ENCODE data around the gene THUMPD3. TPM values are rescaled to one million over a fixed set of nuclear protein-coding genes. Genes with fewer than 3 reads are reported as not detected.

THUMPD3 gene
- total and polyA plus RNA-seq, 2 of the 4 experiments (the other 2 are of a cell fraction) = 28.2 to 43.9 TPM

DNA sequence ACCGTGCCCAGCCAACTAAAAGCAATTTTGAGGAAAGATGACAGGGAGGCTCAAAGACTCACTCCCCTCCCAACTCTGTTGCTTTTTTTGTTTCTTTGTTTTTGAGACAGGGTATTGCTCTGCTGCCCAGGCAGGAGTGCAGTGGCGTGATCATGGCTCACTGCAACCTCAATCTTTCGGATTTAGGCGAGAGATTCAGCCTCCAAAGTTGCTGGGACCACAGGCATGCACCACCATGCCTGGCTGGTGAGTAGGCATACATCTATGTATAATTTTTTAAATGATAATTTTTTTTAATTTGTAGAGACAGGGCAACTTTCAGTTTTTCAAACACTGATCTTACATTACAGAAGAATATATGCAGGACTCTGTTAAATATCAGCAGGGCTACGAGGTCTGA lies 15.8 kb upstream of the THUMPD3 start:
- peak overlapping the region; percentile 41 for H2BK5ac ChIP-seq (ENCODE audit: low read depth, low read length, poor library complexity, severe bottlenecking)
- H3K27me3 ChIP-seq (ENCODE audit: control insufficient read depth, insufficient read depth, low read length) = no peaks in the 10 kb centered on the region
- peaks cover 10% of the 10 kb centered on the region for H3K9me1 ChIP-seq (ENCODE audit: insufficient read depth, low read length)
- H2AK9ac ChIP-seq (replicated peaks; ENCODE audit: low read depth, low read length, poor library complexity) = no peak overlapping the region
- H2BK15ac ChIP-seq (ENCODE audit: low read depth, low read length) = no peak overlapping the region
- H3K9me3 ChIP-seq (ENCODE audit: control insufficient read depth, insufficient read depth, low read length) = no peaks in the 10 kb centered on the region
- no peak for TF ChIP-seq MXI1 (IDR thresholded peaks at IDR 0.05; ENCODE audit: borderline replicate concordance, low read depth, low read length)
- TF ChIP-seq, protein P1, sequence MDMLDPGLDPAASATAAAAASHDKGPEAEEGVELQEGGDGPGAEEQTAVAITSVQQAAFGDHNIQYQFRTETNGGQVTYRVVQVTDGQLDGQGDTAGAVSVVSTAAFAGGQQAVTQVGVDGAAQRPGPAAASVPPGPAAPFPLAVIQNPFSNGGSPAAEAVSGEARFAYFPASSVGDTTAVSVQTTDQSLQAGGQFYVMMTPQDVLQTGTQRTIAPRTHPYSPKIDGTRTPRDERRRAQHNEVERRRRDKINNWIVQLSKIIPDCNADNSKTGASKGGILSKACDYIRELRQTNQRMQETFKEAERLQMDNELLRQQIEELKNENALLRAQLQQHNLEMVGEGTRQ (IDR thresholded peaks at IDR 0.05; ENCODE audit: low read depth, low read length) = no peak
- TF ChIP-seq, protein P2, sequence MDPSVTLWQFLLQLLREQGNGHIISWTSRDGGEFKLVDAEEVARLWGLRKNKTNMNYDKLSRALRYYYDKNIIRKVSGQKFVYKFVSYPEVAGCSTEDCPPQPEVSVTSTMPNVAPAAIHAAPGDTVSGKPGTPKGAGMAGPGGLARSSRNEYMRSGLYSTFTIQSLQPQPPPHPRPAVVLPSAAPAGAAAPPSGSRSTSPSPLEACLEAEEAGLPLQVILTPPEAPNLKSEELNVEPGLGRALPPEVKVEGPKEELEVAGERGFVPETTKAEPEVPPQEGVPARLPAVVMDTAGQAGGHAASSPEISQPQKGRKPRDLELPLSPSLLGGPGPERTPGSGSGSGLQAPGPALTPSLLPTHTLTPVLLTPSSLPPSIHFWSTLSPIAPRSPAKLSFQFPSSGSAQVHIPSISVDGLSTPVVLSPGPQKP (IDR thresholded peaks at IDR 0.05; ENCODE audit: borderline replicate concordance, low read depth, low read length) = no peak
- TF ChIP-seq CHD1 (IDR thresholded peaks at IDR 0.05; ENCODE audit: low read depth, low read length) = no peak
- no peak for TF ChIP-seq RFX5 (IDR thresholded peaks at IDR 0.05; ENCODE audit: low read depth, low read length)
- no peak for TF ChIP-seq MAZ (IDR thresholded peaks at IDR 0.05; ENCODE audit: borderline replicate concordance, low read depth, low read length)
- no peak for TF ChIP-seq CEBPB (IDR thresholded peaks at IDR 0.05; ENCODE audit: low read depth, low read length)
- TF ChIP-seq SMC3 (IDR thresholded peaks at IDR 0.05; ENCODE audit: low read depth, low read length) = no peak
- no peak for TF ChIP-seq BHLHE40 (IDR thresholded peaks at IDR 0.05; ENCODE audit: low read depth, low read length)
- no peak for TF ChIP-seq POLR2A (IDR thresholded peaks at IDR 0.05; ENCODE audit: low read depth, low read length)
- TF ChIP-seq RCOR1 (IDR thresholded peaks at IDR 0.05; ENCODE audit: insufficient replicate concordance, low read length) = no peak
- no peak for TF ChIP-seq NFE2L2 (IDR thresholded peaks at IDR 0.05; ENCODE audit: low read depth, low read length)
- no peak for TF ChIP-seq FOS (IDR thresholded peaks at IDR 0.05; ENCODE audit: low read depth, low read length)
- no peak for TF ChIP-seq MAFK (IDR thresholded peaks at IDR 0.05; ENCODE audit: low read depth, low read length)
- TF ChIP-seq, protein P3, sequence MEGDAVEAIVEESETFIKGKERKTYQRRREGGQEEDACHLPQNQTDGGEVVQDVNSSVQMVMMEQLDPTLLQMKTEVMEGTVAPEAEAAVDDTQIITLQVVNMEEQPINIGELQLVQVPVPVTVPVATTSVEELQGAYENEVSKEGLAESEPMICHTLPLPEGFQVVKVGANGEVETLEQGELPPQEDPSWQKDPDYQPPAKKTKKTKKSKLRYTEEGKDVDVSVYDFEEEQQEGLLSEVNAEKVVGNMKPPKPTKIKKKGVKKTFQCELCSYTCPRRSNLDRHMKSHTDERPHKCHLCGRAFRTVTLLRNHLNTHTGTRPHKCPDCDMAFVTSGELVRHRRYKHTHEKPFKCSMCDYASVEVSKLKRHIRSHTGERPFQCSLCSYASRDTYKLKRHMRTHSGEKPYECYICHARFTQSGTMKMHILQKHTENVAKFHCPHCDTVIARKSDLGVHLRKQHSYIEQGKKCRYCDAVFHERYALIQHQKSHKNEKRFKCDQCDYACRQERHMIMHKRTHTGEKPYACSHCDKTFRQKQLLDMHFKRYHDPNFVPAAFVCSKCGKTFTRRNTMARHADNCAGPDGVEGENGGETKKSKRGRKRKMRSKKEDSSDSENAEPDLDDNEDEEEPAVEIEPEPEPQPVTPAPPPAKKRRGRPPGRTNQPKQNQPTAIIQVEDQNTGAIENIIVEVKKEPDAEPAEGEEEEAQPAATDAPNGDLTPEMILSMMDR (conservative IDR thresholded peaks at IDR 0.05; ENCODE audit: low read depth, low read length) = no peak
- H2AFZ ChIP-seq (replicated peaks; ENCODE audit: low read length, poor library complexity) = no peak overlapping the region
- H2AK5ac ChIP-seq (ENCODE audit: low read depth, low read length) = peak overlapping the region; percentile 11; the same call in 1 of the 2 replicates
- CTCF ChIA-PET = no interaction called here
- ATAC-seq (ENCODE audit: low read depth) (peak; percentile 47), DNase-seq (peak; percentile 69)
- no peaks in the 10 kb centered on the region for H4K20me1 ChIP-seq (ENCODE audit: insufficient read depth, low read length)
- no peak overlapping the region; the same call in 1 of the 2 replicates for H3K4me2 ChIP-seq (ENCODE audit: low read depth, low read length)
- no peak overlapping the region for H3K56ac ChIP-seq (ENCODE audit: extremely low read depth, insufficient read depth, low read length)
- H3K4me1 ChIP-seq (ENCODE audit: control insufficient read depth, insufficient read depth, low read length) = peaks cover 11% of the 10 kb centered on the region
- no peak overlapping the region; a peak in 1 of 4 replicates for H4K8ac ChIP-seq (ENCODE audit: low read depth in 2 of 2, low read length in 2 of 2)
- H3K27ac ChIP-seq (ENCODE audit: insufficient read depth, low read length) = no peak overlapping the region
- H2BK120ac ChIP-seq (ENCODE audit: low read depth, low read length) = peak overlapping the region; percentile 2; the same call in 1 of the 2 replicates
- no CpG with 5 or more reads among the region's 5 CpGs for WGBS, 2 experiments (ENCODE audit: extremely low coverage in 2 of 2, insufficient read length in 1 of 2)
- H3K4me3 ChIP-seq (ENCODE audit: insufficient read depth, low read depth, low read length) = no peak overlapping the region
- no peaks in the 10 kb centered on the region for H3K36me3 ChIP-seq (ENCODE audit: control insufficient read depth, insufficient read depth, low read length)
- in situ Hi-C loops (cut with MboI; ENCODE audit: low sequenced_read_pairs) (loop anchor here (25.0 kb wide), 1 partner anchor 885 kb away; no protein-coding TSS in a partner anchor), intact Hi-C loops (cut with micrococcal nuclease) (no loop called here), dilution Hi-C loops (cut with HindIII; ENCODE audit: low sequenced_read_pairs, unreplicated experiment) (no loop called here)
- 0 out of 2 replicates have a peak overlapping the region, but pooled peaks have one; percentile 17 for H3K14ac ChIP-seq (replicated peaks; ENCODE audit: low read depth, low read length)
- POLR2A ChIA-PET (ENCODE audit: unreplicated experiment) = no interaction called here
- no peak overlapping the region for H3K23ac ChIP-seq (ENCODE audit: low read depth, low read length)
- H3K79me1 ChIP-seq (ENCODE audit: low read depth in 1 of 2, low read length in 2 of 2) = no peaks in the 10 kb centered on the region
- no peak overlapping the region for H2BK20ac ChIP-seq (ENCODE audit: low read depth, low read length)
- BruUV-seq (replicated peaks) = no TSS peak
- no peak overlapping the region for H4K91ac ChIP-seq (ENCODE audit: insufficient read depth, low read depth, low read length)
- H3K9ac ChIP-seq (ENCODE audit: low read depth, low read length) = no peak overlapping the region
- H4K5ac ChIP-seq (ENCODE audit: low read depth, low read length) = no peak overlapping the region
- peak overlapping the region; percentile 29 for H3K4ac ChIP-seq (ENCODE audit: low read depth, low read length)
- H3K18ac ChIP-seq (ENCODE audit: low read depth, low read length) = peak overlapping the region; percentile 38; the same call in 1 of the 2 replicates

Data from IMR-90 (cell line).